Astrocyte (in vitro differentiated cells and primary cell): ENCODE measurements around the gene MARK2. TPM values are rescaled to one million over a fixed set of nuclear protein-coding genes. Genes with fewer than 3 reads are reported as not detected.

Experiments used
- DNase-seq: peaks from one replicate; pipeline ENCODE4 v3.0.0-alpha.2; 2010; ENCODE audit warnings: low read depth
- FAIRE-seq: peaks from 2 replicates; lab custom pipeline; 2011; peaks lifted over from hg19 to GRCh38; lab: Jason Lieb, UNC
- H2AFZ ChIP-seq: 2 replicates; pipeline ENCODE4 v1.6.0; 2012; ENCODE audit warnings: low read depth, low read length, inconsistent platforms
- H3K27ac ChIP-seq: 2 replicates; pipeline ENCODE4 v1.5.1; 2011; ENCODE audit warnings: low read depth, low read length, inconsistent platforms
- H3K27me3 ChIP-seq: 2 replicates; pipeline ENCODE4 v1.6.0; 2011; ENCODE audit warnings: low read length, inconsistent platforms; ENCODE audit not compliant: insufficient read depth
- H3K36me3 ChIP-seq: 2 replicates; pipeline ENCODE4 v1.5.1; 2011; ENCODE audit warnings: low read length, inconsistent platforms; ENCODE audit not compliant: insufficient read depth
- H3K4me1 ChIP-seq: 2 replicates; pipeline ENCODE4 v1.5.1; 2011; ENCODE audit warnings: low read length, inconsistent platforms; ENCODE audit not compliant: insufficient read depth
- H3K4me2 ChIP-seq: 2 replicates; pipeline ENCODE4 v1.6.0; 2012; ENCODE audit warnings: low read length, inconsistent platforms
- H3K4me3 ChIP-seq: 2 replicates; pipeline ENCODE4 v1.5.1; 2011; ENCODE audit warnings: low read depth, mild to moderate bottlenecking, low read length, inconsistent platforms; ENCODE audit not compliant: insufficient read depth
- H3K79me2 ChIP-seq: 2 replicates; pipeline ENCODE4 v1.6.0; 2012; ENCODE audit warnings: mild to moderate bottlenecking, low read length, inconsistent platforms; ENCODE audit not compliant: insufficient read depth
- H3K9ac ChIP-seq: 2 replicates; pipeline ENCODE4 v1.6.0; 2012; ENCODE audit warnings: mild to moderate bottlenecking, low read length, inconsistent platforms
- H3K9me3 ChIP-seq: 2 replicates; pipeline ENCODE4 v1.5.1; 2012; ENCODE audit warnings: low read depth, mild to moderate bottlenecking, low read length, inconsistent platforms; ENCODE audit not compliant: insufficient read depth
- H4K20me1 ChIP-seq: 2 replicates; pipeline ENCODE4 v1.6.0; 2012; ENCODE audit warnings: low read length, inconsistent platforms; ENCODE audit not compliant: insufficient read depth
- H3K27ac Mint-ChIP-seq: one replicate; pipeline ENCODE4 v1.8.0; 2021; ENCODE audit warnings: mild to moderate bottlenecking, mixed read lengths; ENCODE audit not compliant: unreplicated experiment
- H3K27me3 Mint-ChIP-seq: one replicate; pipeline ENCODE4 v1.8.0; 2021; ENCODE audit warnings: low read depth, mixed read lengths; ENCODE audit not compliant: unreplicated experiment
- H3K36me3 Mint-ChIP-seq: one replicate; pipeline ENCODE4 v1.8.0; 2021; ENCODE audit warnings: low read depth, mixed read lengths; ENCODE audit not compliant: unreplicated experiment
- H3K4me1 Mint-ChIP-seq: one replicate; pipeline ENCODE4 v1.8.0; 2021; ENCODE audit warnings: low read depth, mixed read lengths; ENCODE audit not compliant: unreplicated experiment
- H3K4me3 Mint-ChIP-seq: one replicate; pipeline ENCODE4 v1.8.0; 2021; ENCODE audit warnings: mild to moderate bottlenecking, moderate library complexity, mixed read lengths; ENCODE audit not compliant: unreplicated experiment
- H3K9me3 Mint-ChIP-seq: one replicate; pipeline ENCODE4 v1.8.0; 2021; ENCODE audit warnings: mild to moderate bottlenecking, mixed read lengths; ENCODE audit not compliant: unreplicated experiment
- CTCF ChIP-seq: IDR thresholded peaks from 2 replicates; pipeline ENCODE4 v1.5.1; 2011; ENCODE audit warnings: low read depth, mild to moderate bottlenecking, inconsistent platforms, low read length, moderate library complexity; ENCODE audit not compliant: insufficient read depth
- EZH2 ChIP-seq: IDR thresholded peaks from 2 replicates; pipeline ENCODE4 v1.6.1; 2012; ENCODE audit warnings: mild to moderate bottlenecking, low read length, inconsistent platforms; ENCODE audit not compliant: insufficient read depth
- total RNA-seq: library from RNA; stranded (reverse); gene quantifications from 2 replicates; pipeline ENCODE4 v1.2.1, GENCODE V29; 2021

MARK2 gene
- total RNA-seq, 1 donor from 2014 or later: 38.1 TPM

- H3K9me3 Mint-ChIP-seq: no peaks in the 10 kb centered on the region
- no peaks in the 10 kb centered on the region for H3K27me3 ChIP-seq
- H3K27me3 Mint-ChIP-seq: no peaks in the 10 kb centered on the region
- H3K9me3 ChIP-seq: no peaks in the 10 kb centered on the region
- no peak overlapping the region for H3K27ac ChIP-seq
- no peak overlapping the region for H3K4me3 Mint-ChIP-seq
- peaks cover 94% of the 10 kb centered on the region for H4K20me1 ChIP-seq
- H3K4me2 ChIP-seq: no peak overlapping the region
- DNase-seq (no peak), FAIRE-seq (no peak)
- TF ChIP-seq EZH2: no peak
- no peak for TF ChIP-seq CTCF
- H3K36me3 Mint-ChIP-seq: peaks cover 12% of the 10 kb centered on the region
- no peak overlapping the region for H3K4me3 ChIP-seq
- H3K4me1 ChIP-seq: peaks cover 12% of the 10 kb centered on the region
- no peak overlapping the region for H3K27ac Mint-ChIP-seq
- no peak overlapping the region for H3K9ac ChIP-seq
- H3K4me1 Mint-ChIP-seq: peaks cover 25% of the 10 kb centered on the region
- H3K79me2 ChIP-seq: peaks cover 88% of the 10 kb centered on the region
- peaks cover 2% of the 10 kb centered on the region for H3K36me3 ChIP-seq
- H2AFZ ChIP-seq: no peak overlapping the region
Measured at GRCh38 chr11:63889344-63889743, 50.4 kb downstream of the MARK2 start.

- H3K4me2 ChIP-seq: no peak overlapping the region
- no peak overlapping the region for H2AFZ ChIP-seq
- Mint-ChIP-seq H3K4me1 (peaks cover 23% of the 10 kb centered on the region), H3K27me3 (no peaks in the 10 kb centered on the region), H3K4me3 (no peak overlapping the region), H3K27ac (no peak overlapping the region), H3K36me3 (peaks cover 14% of the 10 kb centered on the region), H3K9me3 (no peaks in the 10 kb centered on the region)
- H3K4me3 ChIP-seq: no peak overlapping the region
- no peak for FAIRE-seq
- H3K79me2 ChIP-seq: peaks cover 87% of the 10 kb centered on the region
- no peaks in the 10 kb centered on the region for H3K9me3 ChIP-seq
- H3K9ac ChIP-seq: no peak overlapping the region
- TF ChIP-seq EZH2 (no peak), CTCF (no peak)
- H4K20me1 ChIP-seq: peaks cover 93% of the 10 kb centered on the region
- H3K27me3 ChIP-seq: no peaks in the 10 kb centered on the region
- H3K27ac ChIP-seq: no peak overlapping the region
- DNase-seq: no peak
- H3K36me3 ChIP-seq: peaks cover 3% of the 10 kb centered on the region
- peaks cover 12% of the 10 kb centered on the region for H3K4me1 ChIP-seq
Measured at GRCh38 chr11:63890368-63890767, 51.5 kb downstream of the MARK2 start.

- Histone ChIP-seq H3K9me3 (no peaks in the 10 kb centered on the region), H4K20me1 (peaks cover 85% of the 10 kb centered on the region), H3K9ac (no peak overlapping the region), H2AFZ (no peak overlapping the region), H3K4me3 (no peak overlapping the region), H3K79me2 (peaks cover 75% of the 10 kb centered on the region), H3K4me1 (peaks cover 12% of the 10 kb centered on the region), H3K27ac (no peak overlapping the region), H3K36me3 (peaks cover 8% of the 10 kb centered on the region), H3K4me2 (no peak overlapping the region), H3K27me3 (no peaks in the 10 kb centered on the region)
- TF ChIP-seq EZH2 (no peak), CTCF (no peak)
- H3K4me1 Mint-ChIP-seq: peaks cover 23% of the 10 kb centered on the region
- peaks cover 25% of the 10 kb centered on the region for H3K36me3 Mint-ChIP-seq
- DNase-seq (peak; percentile 61), FAIRE-seq (no peak)
- H3K9me3 Mint-ChIP-seq: no peaks in the 10 kb centered on the region
- H3K27ac Mint-ChIP-seq: no peak overlapping the region
- H3K27me3 Mint-ChIP-seq: no peaks in the 10 kb centered on the region
- no peak overlapping the region for H3K4me3 Mint-ChIP-seq
Measured at GRCh38 chr11:63892228-63892627, 53.3 kb downstream of the MARK2 start.
